RCC 7860 (cell line): ENCODE results near the gene DCP1B.

Source experiments
- DNase-seq: peaks from one replicate; pipeline ENCODE4 v3.0.0-alpha.2; 2015; ENCODE audit warnings: low spot score
- FAIRE-seq: peaks from 2 replicates; lab custom pipeline; 2012; peaks lifted over from hg19 to GRCh38; lab: Jason Lieb, UNC

The DCP1B gene

DNA sequence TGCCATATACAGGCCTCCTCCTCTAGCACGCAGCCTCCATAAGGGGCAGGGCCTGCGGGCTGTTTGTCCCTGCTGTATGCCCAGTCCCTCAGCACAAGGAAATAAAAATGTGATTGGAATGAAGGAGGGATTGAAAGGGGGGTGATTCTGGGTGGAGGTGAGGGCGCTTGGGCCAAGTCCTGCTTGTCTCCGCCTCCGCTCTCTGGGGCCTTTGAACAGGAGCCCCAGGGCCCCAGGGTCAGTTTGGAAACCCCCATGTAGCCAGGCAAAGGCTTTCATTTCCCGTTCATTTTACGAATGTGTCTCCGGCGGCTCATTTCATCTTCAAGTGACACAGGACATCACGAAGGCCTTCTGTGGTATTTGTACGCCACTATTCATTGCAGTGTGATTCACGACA is 81.3 kb downstream of the DCP1B start:
- FAIRE-seq (no peak), DNase-seq (no peak)

GRCh38 chr12:1922075-1922709 is 82.1 kb downstream of the DCP1B start:
- DNase-seq (no peak), FAIRE-seq (no peak)

DNA sequence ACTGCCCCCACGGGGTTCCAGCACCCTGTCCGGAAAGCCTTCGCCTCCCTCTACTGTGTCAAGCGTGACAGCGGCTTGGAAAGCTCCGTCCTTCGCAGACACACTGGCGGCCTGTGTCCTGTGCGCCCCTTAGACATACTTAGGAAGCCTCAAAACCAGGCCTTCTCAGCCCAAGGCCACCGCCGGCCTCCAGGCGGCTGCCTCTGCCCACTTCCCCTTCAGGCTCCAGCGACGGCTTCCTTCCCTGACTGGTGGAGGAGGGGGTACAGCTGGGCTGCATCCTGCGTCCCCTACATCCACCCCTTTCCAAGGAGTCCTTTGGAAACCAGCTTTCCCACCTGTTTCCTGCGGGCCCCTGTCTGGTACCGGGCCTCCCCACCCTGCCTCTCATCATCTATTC is 83.3 kb downstream of the DCP1B start:
- DNase-seq = no peak
- FAIRE-seq = no peak

- DNase-seq (no peak), FAIRE-seq (no peak)
Measured at GRCh38 chr12:1920436-1920835, 83.8 kb downstream of the DCP1B start.

GRCh38 chr12:1919763-1920162 is 84.5 kb downstream of the DCP1B start:
- DNase-seq = no peak
- FAIRE-seq = no peak

DNA sequence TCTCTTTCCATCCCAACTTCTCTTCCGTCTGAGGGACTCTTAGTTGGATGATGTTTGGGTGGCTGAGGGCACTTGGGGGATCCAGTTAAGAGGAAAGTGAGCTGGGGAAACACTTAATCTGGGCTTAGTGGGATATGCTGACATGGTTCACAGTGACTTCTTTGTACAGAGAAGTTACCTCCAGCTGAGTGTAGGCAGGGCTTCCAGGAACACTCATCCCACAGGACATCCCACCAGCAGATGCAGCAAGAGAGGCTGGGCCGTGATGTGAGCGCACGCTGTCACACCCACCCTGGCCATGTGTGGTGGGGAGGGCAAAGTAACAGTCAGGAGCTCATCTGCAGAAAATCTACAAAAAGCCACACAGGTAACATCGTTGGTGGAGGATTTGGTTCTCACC is 85.0 kb downstream of the DCP1B start:
- DNase-seq (no peak), FAIRE-seq (no peak)

- FAIRE-seq (no peak), DNase-seq (no peak)
Measured at GRCh38 chr12:1918884-1919236, 85.4 kb downstream of the DCP1B start.

DNA sequence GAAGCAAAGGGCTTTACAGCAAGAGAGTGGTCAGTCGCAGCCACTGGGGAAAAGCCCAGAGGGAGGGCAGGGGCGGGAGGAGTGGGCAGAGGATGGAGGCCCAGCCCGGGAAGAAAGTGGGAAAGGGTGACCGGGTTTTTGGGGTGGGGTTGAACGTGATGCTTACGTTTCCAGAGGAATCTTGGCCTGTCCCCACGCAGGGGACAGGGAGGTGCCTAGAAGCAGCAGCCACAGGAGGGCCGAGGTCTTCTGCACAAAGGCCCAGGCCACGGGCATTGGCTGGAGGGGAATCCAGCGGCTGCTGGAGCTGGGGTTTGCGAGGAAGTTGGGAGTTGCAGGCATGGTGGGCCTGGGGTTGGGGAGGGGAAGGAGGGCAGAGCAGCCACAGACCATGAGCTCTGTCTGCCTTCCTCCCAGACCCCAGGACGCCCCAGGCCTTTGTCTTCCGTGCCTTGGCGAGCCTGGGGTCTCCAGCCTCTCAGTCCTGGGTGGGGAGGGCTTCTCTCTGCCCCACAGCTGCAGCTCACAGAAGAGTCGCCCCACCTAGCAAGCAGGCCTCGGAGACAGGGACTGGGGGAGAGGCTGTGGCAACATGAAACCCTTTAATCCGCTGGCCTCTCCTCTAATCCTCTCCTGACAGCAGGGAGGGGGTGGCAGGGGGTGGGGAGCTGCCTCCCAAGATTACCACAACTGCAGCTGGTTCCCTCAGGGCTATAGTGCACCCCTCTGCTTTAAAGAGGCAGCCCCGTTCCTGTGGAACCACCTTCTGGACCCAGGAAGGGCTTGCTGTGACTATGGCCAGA is 86.0 kb downstream of the DCP1B start, which contains the start of gene CACNA2D4:
Gene CACNA2D4 (minus strand): TSS at position 572 of the 803 bp plus-strand sequence. CDS start 179 bp downstream, at position 393.
- DNase-seq = no peak

DNA sequence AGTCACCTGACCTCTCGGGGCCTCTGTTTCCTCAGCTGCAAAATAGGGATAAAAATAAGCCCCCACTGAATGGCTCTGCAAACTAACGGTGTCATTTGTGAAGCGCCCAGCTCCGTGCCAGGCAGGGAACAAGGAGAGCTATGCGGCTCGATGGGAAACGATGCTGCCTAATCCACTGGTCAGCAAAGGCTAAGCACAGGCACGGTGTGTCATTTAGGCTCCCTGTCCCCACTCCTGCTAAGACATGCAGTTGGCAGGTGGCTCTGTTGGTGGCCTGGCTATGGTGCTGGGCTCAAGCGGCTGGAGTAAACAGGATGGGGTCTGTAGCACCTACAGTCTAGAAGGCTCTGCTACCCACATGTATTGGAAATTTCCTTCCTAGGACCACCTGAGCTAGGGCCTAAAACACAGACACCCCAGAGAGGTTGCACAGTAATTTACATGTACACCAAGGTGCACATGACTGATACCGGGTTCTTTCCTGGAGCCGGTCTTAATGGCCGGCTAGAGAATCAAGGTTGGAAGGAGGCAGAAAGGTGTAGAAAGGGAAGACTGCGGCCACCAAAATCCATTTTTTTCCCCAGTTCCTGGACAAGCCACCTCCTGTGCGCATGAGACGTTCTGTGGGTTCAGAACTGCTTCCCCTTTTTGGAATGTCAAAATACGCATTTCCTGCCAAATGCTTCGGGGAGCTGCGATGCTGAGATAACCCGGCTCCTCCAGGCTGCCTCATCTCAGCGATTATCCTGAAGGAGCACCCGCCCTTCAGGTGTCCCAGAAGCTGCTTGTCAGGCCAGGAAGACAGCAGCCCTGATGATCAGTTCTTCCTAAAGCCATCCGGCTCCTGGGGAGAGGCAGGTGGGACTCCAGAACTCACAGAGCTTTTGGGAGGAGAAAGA is 86.8 kb downstream of the DCP1B start:
- DNase-seq (no peak), FAIRE-seq (no peak)

More for the DNA sequence above, 86.0 kb downstream of the DCP1B start, which contains the start of gene CACNA2D4:
- no peak for FAIRE-seq

GRCh38 chr12:1916371-1917171 is 87.7 kb downstream of the DCP1B start:
- DNase-seq = no peak
- no peak for FAIRE-seq

GRCh38 chr12:1915082-1915968 is 88.9 kb downstream of the DCP1B start:
- FAIRE-seq = no peak
- no peak for DNase-seq

GRCh38 chr12:1914114-1914911 is 89.9 kb downstream of the DCP1B start:
- no peak for DNase-seq
- FAIRE-seq = no peak

GRCh38 chr12:1913377-1914113 is 90.7 kb downstream of the DCP1B start:
- FAIRE-seq = no peak

DNA sequence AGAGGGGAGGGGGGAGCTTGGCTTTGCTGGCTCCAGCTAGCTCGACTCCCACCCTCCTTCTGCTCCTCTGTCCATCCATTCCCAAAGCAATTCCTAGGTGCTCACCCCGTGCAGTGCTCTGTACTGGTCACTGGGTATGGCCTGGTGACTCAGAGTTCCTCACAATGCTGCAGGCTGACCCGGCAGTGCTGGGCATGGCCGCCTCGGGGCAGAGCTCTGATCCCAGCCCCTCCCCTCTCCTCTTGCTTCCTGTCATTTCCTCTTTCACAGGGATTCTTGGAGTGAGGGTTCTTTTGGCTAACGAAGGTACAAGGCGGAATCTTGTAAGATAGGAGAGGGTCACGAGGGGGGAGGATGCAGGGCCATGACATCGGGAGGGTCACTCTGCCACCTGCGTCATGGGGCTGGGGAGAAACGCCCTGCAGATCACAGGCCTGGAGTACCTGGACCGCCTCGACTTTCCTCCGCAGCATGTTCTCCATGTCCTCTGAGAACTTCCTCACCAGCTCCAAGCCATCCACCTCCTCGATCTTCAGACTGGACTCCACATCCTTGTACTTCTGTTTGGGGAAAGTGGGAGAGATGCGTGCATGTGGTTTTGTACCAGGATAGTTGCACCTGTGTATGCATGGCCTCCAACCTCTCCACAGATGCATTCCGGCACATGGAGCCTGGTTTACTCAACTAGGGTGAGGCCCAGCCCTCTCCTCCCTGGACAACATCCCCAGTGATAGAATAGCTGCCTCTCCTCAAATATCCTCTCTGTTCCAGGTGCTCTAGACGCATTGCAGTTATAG is 91.5 kb downstream of the DCP1B start:
- no peak for FAIRE-seq

More at GRCh38 chr12:1913377-1914113, 90.7 kb downstream of the DCP1B start:
- no peak for DNase-seq

DNA sequence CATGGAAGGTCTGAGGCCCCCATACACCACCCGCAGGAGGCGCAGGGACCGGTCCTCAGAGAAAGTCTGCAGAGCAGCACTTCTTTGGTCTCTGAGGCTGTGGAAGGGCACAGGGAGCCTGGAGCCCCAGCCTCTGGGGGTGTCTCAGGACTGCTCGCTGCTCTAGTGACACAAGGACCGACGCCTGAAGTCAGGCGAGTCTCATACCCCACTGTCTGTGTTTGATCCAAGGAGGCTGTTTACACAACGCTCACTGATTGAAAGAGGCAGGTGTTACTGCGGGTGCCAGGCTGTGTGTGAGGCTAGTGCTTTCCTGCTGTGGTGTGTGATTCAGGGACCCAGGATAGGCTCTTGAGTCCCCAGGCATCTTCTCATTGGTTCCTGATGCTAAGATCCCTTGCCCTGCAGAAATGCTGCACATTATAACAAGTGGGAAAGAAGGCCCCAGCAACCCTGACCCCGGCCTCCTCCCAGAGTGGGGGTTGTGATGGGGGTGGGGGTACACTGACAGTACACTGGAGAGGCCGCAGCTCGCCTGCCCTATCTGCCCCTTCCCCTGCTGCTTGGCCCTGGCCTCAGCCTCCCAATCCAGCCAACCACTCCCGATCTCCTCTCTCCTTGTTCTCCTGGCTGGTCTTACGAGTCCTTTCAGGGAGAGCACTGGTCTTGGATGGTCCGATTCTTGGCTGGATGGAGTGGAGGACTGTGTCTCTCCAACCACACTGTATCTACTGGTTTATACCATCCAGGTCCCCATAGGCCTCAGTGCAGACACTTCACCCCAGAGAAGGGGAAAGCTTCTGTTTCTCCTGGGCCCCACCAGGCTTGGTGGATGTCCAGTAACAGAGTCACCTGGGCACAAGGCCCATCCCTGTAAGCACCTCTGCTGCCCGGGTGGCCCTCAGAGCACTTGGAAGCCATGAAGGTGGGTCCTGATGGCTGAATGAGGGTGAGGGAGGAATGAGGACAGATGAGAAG is 92.4 kb downstream of the DCP1B start:
- no peak for DNase-seq
- FAIRE-seq = no peak

More for the DNA sequence above, 91.5 kb downstream of the DCP1B start:
- DNase-seq = peak; percentile 35

DNA sequence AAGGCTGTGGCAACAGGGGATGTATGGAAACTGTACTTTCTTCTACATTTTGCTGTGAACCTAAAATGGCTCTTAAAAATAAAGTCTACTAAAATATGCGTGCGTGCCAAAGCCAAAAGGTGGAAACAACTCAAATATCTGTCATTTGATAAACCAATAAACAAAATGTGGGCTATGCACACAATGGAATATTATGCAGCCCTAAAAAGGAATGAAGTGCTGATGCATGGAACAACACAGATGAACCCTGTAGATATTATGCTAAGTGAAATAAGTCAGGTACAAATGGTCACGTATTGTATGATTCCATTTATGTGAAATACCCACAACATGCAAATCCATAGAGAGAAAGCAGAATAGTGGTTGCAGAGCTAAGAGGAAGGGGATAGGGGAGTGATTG is 93.8 kb downstream of the DCP1B start:
- DNase-seq = no peak
- FAIRE-seq = no peak
